ENCODE data around the gene IVD.

The IVD gene

GRCh38 chr15:40424483-40425115, 19.0 kb downstream of the IVD start:
- CTCF ChIA-PET: interaction anchor here (0.9 to 8.2 kb wide), 16 partner anchors 19 to 207 kb away, joined by 3 to 115 read pairs (median 12); partner anchors contain the start of genes CCDC9B, INAFM2 and IVD
- POLR2A ChIA-PET: interaction anchor here (1.1 kb wide), 1 partner anchor 19 kb away, joined by 3 read pairs; the partner anchor contains the start of gene IVD
- no peak overlapping the region for H3K4me3 ChIP-seq (ENCODE audit: low read depth, low read length)
- no peak for TF ChIP-seq CTCF (IDR thresholded peaks at IDR 0.05; ENCODE audit: insufficient read depth, low read length, missing control alignments)
- DNase-seq (ENCODE audit: low read depth, low spot score): no peak

- CTCF ChIA-PET: interaction anchor here (1.0 to 8.2 kb wide), 12 partner anchors 11 to 208 kb away, joined by 3 to 115 read pairs (median 8); partner anchors contain the start of genes CCDC9B and INAFM2
- H3K4me3 ChIP-seq (ENCODE audit: low read depth, low read length): no peak overlapping the region
- DNase-seq (ENCODE audit: low read depth, low spot score): no peak
- TF ChIP-seq CTCF (IDR thresholded peaks at IDR 0.05; ENCODE audit: insufficient read depth, low read length, missing control alignments): no peak
- POLR2A ChIA-PET: interaction anchor here (0.6 kb wide), 1 partner anchor 329 kb away, joined by 3 read pairs; no protein-coding TSS in a partner anchor
Measured at GRCh38 chr15:40425681-40426080, 20.1 kb downstream of the IVD start.

- ChIA-PET POLR2A (no interaction called here), CTCF (interaction anchor here (1.2 to 2.3 kb wide), 2 partner anchors 152 to 154 kb away, joined by 3 to 12 read pairs; no protein-coding TSS in a partner anchor)
- no peak for TF ChIP-seq CTCF (IDR thresholded peaks at IDR 0.05; ENCODE audit: insufficient read depth, low read length, missing control alignments)
- DNase-seq (ENCODE audit: low read depth, low spot score): no peak
- no peak overlapping the region for H3K4me3 ChIP-seq (ENCODE audit: low read depth, low read length)
Measured at GRCh38 chr15:40427188-40427587, 21.6 kb downstream of the IVD start.

- H3K4me3 ChIP-seq (ENCODE audit: low read depth, low read length): no peak overlapping the region
- TF ChIP-seq CTCF (IDR thresholded peaks at IDR 0.05; ENCODE audit: insufficient read depth, low read length, missing control alignments): no peak
- ChIA-PET CTCF (interaction anchor here (1.0 to 1.4 kb wide), 2 partner anchors 84 to 149 kb away, joined by 3 read pairs; no protein-coding TSS in a partner anchor), POLR2A (no interaction called here)
- DNase-seq (ENCODE audit: low read depth, low spot score): no peak
Measured at GRCh38 chr15:40428185-40428584, 22.6 kb downstream of the IVD start.

GRCh38 chr15:40429068-40429710, 23.6 kb downstream of the IVD start:
- no peak overlapping the region for H3K4me3 ChIP-seq (ENCODE audit: low read depth, low read length)
- ChIA-PET CTCF (interaction anchor here (1.1 to 3.0 kb wide), 5 partner anchors 8 to 150 kb away, joined by 3 to 14 read pairs (median 3); partner anchors contain the start of gene BAHD1), POLR2A (no interaction called here)
- no peak for TF ChIP-seq CTCF (IDR thresholded peaks at IDR 0.05; ENCODE audit: insufficient read depth, low read length, missing control alignments)
- DNase-seq (ENCODE audit: low read depth, low spot score): no peak

- ChIA-PET POLR2A (interaction anchor here (1.4 kb wide), 1 partner anchor 8 kb away, joined by 6 read pairs; no protein-coding TSS in a partner anchor), CTCF (interaction anchor here (0.6 to 3.0 kb wide), 10 partner anchors 9 to 213 kb away, joined by 3 to 14 read pairs (median 4); partner anchors contain the start of gene BAHD1)
- no peak for TF ChIP-seq CTCF (IDR thresholded peaks at IDR 0.05; ENCODE audit: insufficient read depth, low read length, missing control alignments)
- no peak overlapping the region; the same call in 1 of the 2 replicates for H3K4me3 ChIP-seq (ENCODE audit: low read depth, low read length)
- DNase-seq (ENCODE audit: low read depth, low spot score): no peak
Measured at GRCh38 chr15:40430271-40430805, 24.7 kb downstream of the IVD start.
